ENCODE results near the gene PHRF1.

Gene PHRF1

DNA sequence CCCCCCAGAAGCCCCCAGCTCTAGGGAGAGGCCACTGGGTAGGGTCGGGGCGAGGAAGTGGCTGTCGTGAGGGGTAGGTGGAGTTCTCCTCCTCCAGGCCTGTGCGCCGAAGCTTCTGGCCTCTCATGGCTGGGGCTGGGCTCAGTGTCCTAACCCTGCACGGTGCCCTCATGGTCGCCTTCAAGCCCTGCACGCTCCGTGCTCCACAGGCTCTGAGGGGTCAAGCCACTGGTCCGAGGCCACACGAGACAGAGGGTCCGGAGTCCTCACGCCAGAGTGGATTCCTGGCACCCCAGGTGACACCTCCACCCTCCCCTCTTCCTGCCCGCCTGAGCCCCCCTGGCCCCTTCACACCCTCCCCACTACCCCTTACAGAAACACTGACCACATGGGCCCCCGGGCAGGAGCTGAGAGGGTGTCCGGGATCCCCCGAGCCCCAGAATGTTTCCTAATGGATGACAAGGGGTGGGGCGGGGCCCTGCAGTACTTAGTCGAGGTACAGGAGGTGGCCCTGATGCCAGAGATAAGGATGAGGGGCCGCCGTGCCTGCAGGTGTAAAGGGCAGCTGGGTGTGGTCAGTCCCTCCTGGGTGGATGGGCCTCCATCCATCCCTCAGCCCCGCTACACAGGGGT is 49.5 kb downstream of the PHRF1 start:
- in situ Hi-C loops (cut with HindIII; ENCODE audit: low sequenced_read_pairs) = no loop called here

DNA sequence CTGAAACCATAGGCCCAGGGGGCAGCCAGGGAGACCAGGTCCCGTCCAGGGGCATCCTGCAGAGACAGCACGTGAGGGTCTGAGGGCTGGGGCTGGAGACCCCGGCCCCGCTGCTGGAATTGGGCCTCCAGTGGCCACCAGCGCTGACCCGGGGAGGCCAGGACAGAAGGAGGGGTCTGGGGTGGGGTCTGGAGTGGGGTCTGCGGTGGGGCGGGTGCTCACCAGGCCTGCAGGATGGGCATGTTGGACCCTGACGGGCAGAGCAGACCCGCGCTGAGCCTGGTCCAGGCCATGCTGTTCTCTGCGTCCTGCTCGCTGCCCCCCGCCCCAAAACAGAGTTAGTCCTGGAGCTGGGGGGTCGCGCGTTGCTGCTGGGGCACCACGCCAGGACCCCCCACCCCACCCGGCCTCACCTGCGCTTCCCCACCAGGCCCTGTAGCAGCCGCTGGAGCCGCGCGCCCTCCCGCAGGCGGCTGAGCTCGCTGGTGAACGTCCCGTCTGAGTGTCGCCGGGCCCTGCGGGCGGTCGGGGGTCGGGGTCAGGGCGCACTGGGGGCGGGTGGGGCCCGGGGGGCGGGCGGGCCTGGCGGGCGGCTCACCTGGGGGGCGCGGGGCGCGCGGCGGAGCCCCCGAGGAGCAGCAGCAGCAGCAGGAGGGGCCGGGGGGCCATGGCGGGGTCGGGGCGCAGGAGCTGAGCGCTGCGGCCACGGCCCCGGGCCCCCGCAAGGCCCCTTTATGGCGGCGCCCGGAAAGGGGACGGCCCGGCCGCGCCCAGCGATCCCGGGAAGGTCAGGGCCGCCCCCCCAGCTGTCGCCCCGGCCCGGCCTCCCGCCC is 50.4 kb downstream of the PHRF1 start, which contains the start of gene SCT:
Gene SCT (minus strand): TSS at position 707 of the 833 bp plus-strand sequence. CDS start 38 bp downstream, at position 669.
- in situ Hi-C loops (cut with HindIII; ENCODE audit: low sequenced_read_pairs) = no loop called here

DNA sequence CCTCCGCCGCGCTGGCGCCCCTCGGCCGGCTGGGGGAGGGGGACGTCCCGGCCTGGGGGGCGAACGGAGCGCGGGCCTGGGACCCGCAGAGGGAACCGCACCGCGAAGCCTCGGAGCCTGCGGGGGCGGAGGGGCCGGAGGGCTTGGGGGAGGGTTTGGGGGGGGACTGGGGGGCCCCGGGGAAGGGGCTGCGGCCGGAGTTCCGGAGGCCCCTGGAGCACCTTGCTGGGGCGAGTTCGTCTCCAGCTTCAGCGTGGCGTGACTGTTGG is 51.0 kb downstream of the PHRF1 start:
- in situ Hi-C loops (cut with HindIII; ENCODE audit: low sequenced_read_pairs) = no loop called here

DNA sequence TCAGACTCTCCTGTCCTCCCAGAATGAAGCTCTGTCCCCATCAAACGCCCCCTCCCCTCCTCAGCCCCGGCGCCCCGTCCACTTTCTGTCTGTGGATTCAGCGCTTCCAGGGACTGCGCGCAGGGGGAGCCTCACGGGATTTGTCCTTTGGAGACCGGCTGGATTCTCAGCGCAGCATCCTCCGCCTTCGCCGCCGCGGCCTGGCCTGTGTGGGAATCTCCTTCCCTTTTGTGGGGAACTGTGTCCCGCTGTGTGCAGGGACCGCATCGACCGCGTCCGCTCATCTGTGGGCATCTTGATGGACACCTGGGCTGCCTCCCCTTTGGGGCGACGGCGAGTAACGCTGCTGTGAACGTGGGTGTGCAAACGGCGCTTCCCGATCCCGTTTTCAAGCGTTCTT is 51.8 kb downstream of the PHRF1 start:
- in situ Hi-C loops (cut with HindIII; ENCODE audit: low sequenced_read_pairs) = no loop called here

DNA sequence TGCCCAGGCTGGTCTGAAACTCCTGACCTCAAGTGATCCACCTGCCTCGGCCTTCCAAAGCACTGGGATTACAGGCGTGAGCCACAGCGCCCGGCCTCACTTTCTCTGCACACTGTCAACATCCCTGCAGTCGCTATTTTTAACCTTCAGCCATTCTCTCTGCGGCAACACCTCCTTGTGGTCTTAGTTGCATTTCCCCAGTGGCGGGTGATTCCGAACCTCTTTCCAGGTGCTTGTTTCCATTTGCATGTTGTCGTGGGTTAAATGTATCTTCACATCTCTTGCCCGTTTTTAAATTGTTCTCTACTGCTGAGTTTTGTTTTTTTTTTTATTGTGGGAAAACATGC is 52.9 kb downstream of the PHRF1 start:
- in situ Hi-C loops (cut with HindIII; ENCODE audit: low sequenced_read_pairs) = no loop called here

DNA sequence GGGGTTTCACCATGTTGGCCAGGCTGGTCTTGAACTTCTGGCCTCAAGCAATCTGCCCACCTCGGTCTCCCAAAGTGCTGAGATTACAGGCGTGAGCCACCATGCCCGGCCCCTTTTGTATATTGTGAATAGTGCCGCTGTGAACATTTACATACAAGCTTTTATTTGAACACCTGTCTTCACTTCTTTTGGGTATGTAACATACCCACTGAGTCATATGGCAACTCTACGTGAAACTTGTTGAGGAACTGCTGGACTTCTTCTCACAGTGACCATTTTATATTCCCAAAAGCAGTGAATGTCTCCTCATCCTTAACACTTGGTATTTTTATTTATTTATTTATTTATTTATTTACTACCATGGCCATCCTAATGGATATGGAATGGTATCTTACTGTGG is 54.6 kb downstream of the PHRF1 start:
- in situ Hi-C loops (cut with HindIII; ENCODE audit: low sequenced_read_pairs) = no loop called here

DNA sequence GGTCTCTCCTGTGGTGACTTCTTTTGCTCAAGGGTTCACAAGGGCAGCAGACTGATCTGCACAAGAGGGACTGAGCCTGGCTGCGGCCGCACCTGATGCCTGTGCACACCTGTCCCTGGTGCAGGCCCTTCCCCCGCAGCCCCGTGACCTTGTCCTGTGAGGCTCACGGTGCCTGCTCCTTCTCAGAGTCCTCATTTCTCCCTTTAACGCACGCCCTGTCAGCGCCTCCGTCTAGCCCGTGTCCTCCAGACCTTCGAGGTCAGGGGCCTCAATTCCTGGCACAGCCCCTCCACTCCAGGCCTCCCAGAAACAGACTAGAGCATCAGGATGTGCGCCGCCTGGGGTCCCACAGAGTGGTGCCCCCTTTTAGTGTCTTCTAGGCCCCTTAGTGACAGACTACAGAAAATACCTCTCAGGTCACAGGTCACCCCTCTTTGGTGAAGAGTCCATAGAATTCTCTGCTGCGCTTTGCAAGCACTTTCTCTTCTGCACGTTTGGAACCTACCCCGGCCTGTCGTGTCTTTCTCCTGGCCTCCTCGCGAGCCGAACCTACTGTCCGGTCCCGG is 59.8 kb downstream of the PHRF1 start:
- in situ Hi-C loops (cut with HindIII; ENCODE audit: low sequenced_read_pairs) = no loop called here

DNA sequence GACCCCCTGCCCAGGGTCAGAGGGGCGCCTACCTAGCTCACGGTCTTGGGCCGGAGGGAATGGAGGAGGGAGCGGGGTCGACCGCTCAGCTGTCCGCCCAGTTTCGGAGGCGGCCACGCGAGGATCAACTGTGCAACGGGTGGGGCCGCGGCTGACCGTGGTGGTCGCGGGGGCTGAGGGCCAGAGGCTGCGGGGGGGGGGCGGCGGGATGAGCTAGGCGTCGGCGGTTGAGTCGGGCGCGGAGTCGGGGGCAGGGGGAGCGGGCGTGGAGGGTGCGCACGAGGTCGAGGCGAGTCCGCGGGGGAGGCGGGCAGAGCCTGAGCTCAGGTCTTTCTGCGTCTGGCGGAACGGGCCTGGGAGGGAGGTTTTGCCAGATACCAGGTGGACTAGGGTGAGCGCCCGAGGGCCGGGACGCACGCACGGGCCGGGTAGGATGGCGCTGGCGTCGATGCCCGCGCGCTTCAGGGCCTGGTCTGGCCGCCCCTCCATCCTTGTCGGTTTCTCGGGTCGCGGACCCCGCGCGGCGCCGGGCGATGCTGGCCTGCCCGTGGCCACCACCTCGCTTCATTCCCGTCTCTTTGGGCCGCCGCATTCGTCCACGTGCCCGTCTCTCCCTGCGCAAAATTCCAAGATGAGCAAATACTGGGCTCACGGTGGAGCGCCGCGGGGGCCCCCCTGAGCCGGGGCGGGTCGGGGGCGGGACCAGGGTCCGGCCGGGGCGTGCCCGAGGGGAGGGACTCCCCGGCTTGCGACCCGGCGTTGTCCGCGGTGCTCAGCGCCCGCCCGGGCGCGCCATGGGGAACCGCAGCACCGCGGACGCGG is 60.5 kb downstream of the PHRF1 start, which contains the start of gene DRD4:
Gene DRD4 (plus strand): TSS at position 759 of the 822 bp plus-strand sequence. CDS start 36 bp downstream, at position 795.
- in situ Hi-C loops (cut with HindIII; ENCODE audit: low sequenced_read_pairs) = no loop called here

DNA sequence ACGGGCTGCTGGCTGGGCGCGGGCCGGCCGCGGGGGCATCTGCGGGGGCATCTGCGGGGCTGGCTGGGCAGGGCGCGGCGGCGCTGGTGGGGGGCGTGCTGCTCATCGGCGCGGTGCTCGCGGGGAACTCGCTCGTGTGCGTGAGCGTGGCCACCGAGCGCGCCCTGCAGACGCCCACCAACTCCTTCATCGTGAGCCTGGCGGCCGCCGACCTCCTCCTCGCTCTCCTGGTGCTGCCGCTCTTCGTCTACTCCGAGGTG is 61.0 kb downstream of the PHRF1 start:
- in situ Hi-C loops (cut with HindIII; ENCODE audit: low sequenced_read_pairs) = no loop called here

DNA sequence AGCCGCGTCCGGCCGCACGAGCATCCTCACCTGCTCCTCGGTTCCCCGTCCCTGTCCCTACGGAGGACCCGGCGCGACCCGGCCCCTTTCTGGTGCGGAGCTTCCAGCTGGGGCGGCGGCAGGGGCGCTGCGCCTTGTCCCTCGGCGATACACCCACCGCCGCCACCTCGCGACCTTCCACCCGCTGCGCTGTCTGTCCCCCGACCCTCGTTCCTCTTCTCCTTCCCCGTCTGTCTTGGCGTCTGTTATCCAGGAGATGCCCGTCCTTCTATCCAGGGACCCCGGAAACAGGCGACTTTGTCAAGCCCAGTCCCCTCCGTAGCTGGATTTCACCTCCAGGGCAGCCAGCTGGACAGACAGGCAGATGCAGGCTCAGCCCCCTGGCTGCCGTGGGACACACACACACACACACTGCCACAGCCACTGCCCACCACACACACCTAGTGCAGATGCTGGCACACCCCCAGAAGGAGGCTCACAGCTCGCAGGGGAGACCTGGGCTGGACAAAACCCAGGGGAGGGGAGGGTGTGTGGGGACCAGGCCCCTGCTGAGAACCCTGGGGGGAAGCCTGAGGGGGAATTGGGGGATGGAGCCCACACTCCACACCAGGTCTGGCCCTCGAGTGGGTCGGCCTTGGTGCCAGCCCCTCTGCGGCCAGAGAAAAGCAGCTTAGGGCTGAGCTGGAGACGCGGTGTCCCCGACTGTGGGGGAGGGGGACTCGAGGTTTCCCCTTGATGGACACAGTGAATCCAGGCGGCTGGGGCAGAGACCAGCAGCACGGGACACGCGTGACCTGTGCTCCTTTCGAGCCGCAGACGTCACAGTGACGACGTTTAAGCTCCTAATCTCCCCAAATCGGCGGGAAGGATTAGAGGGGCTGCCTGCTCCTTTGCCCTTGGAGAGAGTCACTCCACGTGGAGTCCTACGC is 61.6 kb downstream of the PHRF1 start:
- in situ Hi-C loops (cut with HindIII; ENCODE audit: low sequenced_read_pairs) = no loop called here

DNA sequence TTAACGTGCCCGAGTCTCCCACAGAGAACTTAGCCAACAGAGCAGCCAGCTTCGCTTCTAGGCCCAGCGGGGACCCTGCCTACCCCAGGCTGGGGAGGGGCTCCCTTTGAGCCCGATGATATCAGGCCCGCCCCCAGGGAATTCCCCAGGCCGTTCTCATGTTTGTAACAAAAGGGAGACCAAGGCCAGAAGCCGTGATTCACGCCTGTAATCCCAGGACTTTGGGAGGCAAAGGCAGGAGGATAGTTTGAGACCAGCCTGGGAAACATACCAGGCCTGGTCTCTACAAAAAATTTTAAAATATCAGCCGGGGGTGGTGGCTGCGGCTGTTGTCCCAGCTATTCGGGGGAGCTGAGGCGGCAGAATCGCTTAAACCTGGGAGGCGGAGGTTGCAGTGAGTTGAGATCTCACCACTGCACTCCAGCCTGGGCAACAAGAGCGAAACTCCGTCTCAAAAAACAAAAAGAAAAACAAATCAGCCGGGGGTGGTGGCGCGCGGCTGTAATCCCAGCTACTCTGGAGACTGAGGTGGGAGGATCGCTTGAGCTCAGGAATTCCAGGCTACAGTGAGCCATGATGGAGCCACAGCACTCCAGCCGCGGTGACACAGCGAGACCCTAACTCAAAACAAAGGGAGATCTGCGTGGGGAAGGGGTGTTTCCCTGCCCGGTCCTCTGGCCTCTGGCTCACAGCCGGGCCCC is 62.5 kb downstream of the PHRF1 start:
- in situ Hi-C loops (cut with HindIII; ENCODE audit: low sequenced_read_pairs) = no loop called here

DNA sequence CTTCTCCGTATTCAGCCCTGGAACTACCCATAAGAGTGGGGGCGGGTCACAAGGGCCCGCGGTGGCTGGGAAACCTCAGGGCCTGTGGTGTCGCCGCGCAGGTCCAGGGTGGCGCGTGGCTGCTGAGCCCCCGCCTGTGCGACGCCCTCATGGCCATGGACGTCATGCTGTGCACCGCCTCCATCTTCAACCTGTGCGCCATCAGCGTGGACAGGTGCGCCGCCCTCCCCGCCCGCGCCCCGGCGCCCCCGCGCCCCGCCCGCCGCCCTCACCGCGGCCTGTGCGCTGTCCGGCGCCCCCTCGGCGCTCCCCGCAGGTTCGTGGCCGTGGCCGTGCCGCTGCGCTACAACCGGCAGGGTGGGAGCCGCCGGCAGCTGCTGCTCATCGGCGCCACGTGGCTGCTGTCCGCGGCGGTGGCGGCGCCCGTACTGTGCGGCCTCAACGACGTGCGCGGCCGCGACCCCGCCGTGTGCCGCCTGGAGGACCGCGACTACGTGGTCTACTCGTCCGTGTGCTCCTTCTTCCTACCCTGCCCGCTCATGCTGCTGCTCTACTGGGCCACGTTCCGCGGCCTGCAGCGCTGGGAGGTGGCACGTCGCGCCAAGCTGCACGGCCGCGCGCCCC is 63.2 kb downstream of the PHRF1 start:
- in situ Hi-C loops (cut with HindIII; ENCODE audit: low sequenced_read_pairs) = no loop called here

DNA sequence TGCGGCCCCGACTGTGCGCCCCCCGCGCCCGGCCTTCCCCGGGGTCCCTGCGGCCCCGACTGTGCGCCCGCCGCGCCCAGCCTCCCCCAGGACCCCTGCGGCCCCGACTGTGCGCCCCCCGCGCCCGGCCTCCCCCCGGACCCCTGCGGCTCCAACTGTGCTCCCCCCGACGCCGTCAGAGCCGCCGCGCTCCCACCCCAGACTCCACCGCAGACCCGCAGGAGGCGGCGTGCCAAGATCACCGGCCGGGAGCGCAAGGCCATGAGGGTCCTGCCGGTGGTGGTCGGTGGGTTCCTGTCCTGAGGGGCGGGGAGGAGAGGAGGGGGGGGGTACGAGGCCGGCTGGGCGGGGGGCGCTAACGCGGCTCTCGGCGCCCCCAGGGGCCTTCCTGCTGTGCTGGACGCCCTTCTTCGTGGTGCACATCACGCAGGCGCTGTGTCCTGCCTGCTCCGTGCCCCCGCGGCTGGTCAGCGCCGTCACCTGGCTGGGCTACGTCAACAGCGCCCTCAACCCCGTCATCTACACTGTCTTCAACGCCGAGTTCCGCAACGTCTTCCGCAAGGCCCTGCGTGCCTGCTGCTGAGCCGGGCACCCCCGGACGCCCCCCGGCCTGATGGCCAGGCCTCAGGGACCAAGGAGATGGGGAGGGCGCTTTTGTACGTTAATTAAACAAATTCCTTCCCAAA is 63.9 kb downstream of the PHRF1 start:
- in situ Hi-C loops (cut with HindIII; ENCODE audit: low sequenced_read_pairs) = no loop called here

DNA sequence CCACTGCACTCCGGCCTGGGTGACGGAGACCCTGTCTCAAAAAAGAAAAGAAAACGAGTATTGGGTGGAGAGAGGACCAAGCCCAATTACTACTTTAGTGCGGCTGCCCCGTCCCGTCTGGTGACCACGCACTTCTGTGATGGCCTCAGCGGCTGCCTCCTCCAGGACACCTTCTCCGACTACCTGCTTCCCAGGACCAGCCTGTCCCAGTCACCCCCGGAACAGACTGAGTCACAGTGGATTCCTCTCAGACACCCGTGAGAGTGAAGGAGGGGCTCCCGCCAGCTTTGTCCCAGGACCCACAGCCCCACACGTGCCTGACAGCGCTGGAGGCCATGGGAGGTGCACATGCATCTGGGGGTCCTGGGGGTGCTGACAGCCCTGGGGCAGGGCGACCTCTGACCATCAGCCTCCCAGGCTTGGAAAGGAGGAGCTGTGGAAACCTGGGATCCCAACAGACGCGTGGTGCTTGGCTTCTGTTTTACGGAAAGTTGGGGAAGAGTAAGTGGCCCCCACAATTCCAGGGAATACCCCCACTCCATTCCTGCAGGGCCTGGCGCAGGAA is 65.6 kb downstream of the PHRF1 start:
- in situ Hi-C loops (cut with HindIII; ENCODE audit: low sequenced_read_pairs) = no loop called here

DNA sequence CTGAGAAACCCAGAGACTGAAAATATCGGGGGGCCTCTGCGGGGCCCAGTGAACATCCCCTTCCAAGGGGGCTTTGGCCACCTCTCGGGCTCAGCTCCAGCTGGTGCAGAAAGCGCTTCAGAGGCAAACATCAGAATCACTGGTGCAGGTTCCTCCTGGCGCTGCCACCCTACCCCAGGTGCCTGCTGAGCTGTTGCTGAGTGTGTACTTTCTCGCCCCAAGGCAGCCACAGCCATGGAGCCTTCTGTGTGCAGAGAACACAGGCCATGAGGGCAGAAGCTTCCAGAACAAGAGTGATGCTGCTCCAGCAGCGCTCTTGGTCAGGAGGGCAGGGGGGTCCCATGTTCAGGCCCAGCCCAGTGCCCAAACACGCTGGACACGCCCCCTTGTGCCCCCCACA is 67.1 kb downstream of the PHRF1 start:
- in situ Hi-C loops (cut with HindIII; ENCODE audit: low sequenced_read_pairs) = no loop called here

DNA sequence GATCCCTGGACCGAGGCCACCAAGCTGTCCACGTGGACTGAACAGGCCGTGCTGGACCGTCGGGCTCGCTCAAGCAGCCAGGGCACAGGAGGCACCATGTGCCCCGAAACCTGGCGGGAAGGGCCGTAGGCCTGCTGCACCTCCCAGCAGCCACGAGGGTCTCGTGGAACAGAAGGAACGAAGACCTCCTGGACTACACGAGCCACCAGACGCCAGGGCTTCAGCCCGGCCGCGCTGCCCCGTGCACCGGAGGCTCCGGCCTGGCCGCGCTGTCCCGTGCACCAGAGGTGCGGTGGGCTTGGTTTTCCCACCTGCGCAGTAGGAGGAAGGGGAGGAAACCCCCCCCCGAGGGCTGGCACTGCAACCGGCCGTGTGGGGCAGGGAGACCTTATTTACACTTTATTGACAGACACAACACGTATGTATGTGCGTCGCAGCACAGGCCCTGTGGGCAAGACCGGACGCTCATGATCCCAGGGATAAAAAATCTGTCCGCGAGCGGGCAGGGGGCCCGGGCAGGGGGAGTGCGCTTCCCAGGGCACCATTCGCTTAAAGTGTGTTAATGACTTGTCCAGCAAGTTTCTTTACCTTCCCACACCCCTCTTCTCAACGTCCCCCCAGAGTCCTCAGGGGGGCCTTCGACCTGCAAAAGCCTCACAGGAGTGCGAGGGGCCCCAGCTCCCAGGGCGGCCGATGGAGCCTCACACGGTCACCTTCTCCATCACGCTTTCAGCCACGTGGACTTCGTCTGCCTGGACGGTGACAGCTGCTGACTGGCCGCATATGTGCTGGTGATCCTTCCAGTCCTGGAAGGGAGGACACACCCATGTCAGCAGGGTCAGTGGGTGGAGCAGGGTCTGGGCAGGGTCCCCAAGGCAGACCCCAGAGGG is 67.8 kb downstream of the PHRF1 start:
- in situ Hi-C loops (cut with HindIII; ENCODE audit: low sequenced_read_pairs) = no loop called here

DNA sequence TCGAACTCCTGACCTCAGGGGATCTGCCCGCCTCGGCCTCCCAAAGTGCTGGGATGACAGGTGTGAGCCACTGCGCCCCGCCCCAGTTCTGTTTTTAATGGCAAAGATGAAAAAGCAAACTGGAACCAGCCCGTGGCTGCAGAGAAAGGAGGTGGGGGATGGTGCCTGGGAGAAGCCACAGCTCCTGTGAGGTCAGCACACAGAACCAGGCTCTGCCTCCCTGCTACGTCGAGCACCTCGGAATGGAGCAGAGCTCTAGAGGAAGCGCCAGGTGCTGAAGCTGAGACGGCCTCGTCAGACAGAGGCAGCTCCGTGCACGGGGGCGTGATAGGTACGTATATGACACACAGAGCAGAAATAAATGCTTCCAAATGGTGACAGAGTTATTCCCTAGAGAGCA is 69.3 kb downstream of the PHRF1 start:
- in situ Hi-C loops (cut with HindIII; ENCODE audit: low sequenced_read_pairs) = no loop called here

DNA sequence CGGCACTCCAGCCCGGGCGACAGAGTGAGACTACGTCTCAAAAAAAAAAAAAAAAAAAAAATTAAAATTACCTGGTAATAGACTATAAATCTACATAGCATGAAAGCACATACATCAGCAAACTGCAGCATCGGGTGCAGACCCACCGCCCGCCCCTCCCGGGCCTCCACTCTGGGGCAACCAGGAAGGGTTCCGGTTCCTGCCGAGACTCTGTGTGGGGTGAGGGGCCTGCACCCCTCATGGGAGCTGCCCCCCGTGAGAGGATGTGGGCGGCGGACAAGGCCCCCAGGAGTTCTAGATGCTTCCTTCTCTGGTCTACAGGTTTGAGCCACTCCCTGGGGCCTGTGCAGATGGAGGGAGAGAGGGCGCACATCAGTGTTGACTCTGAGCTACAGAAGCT is 69.9 kb downstream of the PHRF1 start:
- in situ Hi-C loops (cut with HindIII; ENCODE audit: low sequenced_read_pairs) = no loop called here

Data from DLD1 (cell line).